ENCODE data around the gene BTBD16.

GRCh38 chr10:122290833-122291532 lies 19.9 kb downstream of the BTBD16 start:
- no peak for TF ChIP-seq POLR2A (IDR thresholded peaks at IDR 0.05)
- TF ChIP-seq, protein P1, sequence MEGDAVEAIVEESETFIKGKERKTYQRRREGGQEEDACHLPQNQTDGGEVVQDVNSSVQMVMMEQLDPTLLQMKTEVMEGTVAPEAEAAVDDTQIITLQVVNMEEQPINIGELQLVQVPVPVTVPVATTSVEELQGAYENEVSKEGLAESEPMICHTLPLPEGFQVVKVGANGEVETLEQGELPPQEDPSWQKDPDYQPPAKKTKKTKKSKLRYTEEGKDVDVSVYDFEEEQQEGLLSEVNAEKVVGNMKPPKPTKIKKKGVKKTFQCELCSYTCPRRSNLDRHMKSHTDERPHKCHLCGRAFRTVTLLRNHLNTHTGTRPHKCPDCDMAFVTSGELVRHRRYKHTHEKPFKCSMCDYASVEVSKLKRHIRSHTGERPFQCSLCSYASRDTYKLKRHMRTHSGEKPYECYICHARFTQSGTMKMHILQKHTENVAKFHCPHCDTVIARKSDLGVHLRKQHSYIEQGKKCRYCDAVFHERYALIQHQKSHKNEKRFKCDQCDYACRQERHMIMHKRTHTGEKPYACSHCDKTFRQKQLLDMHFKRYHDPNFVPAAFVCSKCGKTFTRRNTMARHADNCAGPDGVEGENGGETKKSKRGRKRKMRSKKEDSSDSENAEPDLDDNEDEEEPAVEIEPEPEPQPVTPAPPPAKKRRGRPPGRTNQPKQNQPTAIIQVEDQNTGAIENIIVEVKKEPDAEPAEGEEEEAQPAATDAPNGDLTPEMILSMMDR (IDR thresholded peaks at IDR 0.05) = no peak

All from breast epithelium (tissue), 3 donors.